Activated naive CD4-positive, alpha-beta T cell treated with anti-CD3 and anti-CD28 coated beads, Interleukin-2, amount 50 U/mL, for 24 hours (primary cell): ENCODE measurements around the gene FUNDC1.

Source experiments
- H3K27ac Mint-ChIP-seq: one replicate; pipeline ENCODE4 v1.8.0; 2021; ENCODE audit warnings: mild to moderate bottlenecking, mixed read lengths
- H3K27me3 Mint-ChIP-seq: one replicate; pipeline ENCODE4 v1.8.0; 2021; ENCODE audit warnings: mixed read lengths
- H3K36me3 Mint-ChIP-seq: one replicate; pipeline ENCODE4 v1.8.0; 2021; ENCODE audit warnings: mixed read lengths
- H3K4me1 Mint-ChIP-seq: one replicate; pipeline ENCODE4 v1.8.0; 2021; ENCODE audit warnings: mixed read lengths
- H3K4me3 Mint-ChIP-seq: one replicate; pipeline ENCODE4 v1.8.0; 2021; ENCODE audit warnings: mild to moderate bottlenecking, mixed read lengths
- H3K9me3 Mint-ChIP-seq: one replicate; pipeline ENCODE4 v1.8.0; 2021; ENCODE audit warnings: mixed read lengths

The FUNDC1 gene

DNA sequence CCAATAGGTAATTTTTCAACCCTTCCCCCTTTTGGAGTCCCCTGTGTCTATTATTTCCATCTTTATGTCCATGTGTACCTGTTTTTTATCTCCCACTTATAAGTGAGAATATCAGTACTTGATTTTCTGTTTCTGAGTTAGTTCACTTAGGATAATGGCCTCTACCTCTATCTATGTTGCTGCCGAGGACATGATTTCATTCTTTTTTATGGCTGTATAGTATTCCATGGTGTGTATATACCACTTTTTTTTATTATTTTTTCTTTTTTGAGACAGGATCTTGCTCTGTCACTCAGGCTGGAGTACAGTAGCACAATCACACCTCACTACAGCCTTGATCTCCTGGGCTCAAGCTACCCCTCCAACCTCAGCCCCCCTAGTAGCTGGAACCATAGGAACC is 47.6 kb downstream of the FUNDC1 start:
- Mint-ChIP-seq H3K4me3 (no peak overlapping the region), H3K27me3 (no peaks in the 10 kb centered on the region), H3K36me3 (no peaks in the 10 kb centered on the region), H3K27ac (no peak overlapping the region), H3K9me3 (no peaks in the 10 kb centered on the region), H3K4me1 (peaks cover 6% of the 10 kb centered on the region)

DNA sequence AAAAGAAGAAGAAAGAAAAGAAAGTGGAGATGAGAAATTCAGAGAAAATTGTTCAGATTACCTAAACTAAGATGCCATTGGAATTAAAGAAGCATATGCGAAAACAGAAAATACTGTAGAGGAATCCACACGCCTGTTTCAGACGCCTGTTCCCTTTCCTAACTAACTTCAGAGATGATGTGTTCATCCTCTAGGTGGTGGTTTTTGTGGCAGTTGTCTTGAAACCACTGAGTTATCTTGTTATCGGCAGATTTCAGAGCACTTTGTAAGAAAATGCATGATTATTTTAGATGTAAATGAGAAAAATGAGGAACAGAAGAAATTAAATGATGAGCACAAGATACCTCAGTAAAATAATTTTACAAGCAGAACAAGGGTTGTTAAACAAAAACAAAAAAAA is 48.3 kb downstream of the FUNDC1 start:
- no peaks in the 10 kb centered on the region for H3K27me3 Mint-ChIP-seq
- no peaks in the 10 kb centered on the region for H3K9me3 Mint-ChIP-seq
- H3K27ac Mint-ChIP-seq = no peak overlapping the region
- H3K4me1 Mint-ChIP-seq = peaks cover 6% of the 10 kb centered on the region
- no peak overlapping the region for H3K4me3 Mint-ChIP-seq
- H3K36me3 Mint-ChIP-seq = no peaks in the 10 kb centered on the region

- Mint-ChIP-seq H3K27me3 (no peaks in the 10 kb centered on the region), H3K36me3 (no peaks in the 10 kb centered on the region), H3K4me3 (no peak overlapping the region), H3K4me1 (peaks cover 6% of the 10 kb centered on the region), H3K9me3 (no peaks in the 10 kb centered on the region), H3K27ac (no peak overlapping the region)
Observed at GRCh38 chrX:44489515-44489914, 53.1 kb downstream of the FUNDC1 start.

DNA sequence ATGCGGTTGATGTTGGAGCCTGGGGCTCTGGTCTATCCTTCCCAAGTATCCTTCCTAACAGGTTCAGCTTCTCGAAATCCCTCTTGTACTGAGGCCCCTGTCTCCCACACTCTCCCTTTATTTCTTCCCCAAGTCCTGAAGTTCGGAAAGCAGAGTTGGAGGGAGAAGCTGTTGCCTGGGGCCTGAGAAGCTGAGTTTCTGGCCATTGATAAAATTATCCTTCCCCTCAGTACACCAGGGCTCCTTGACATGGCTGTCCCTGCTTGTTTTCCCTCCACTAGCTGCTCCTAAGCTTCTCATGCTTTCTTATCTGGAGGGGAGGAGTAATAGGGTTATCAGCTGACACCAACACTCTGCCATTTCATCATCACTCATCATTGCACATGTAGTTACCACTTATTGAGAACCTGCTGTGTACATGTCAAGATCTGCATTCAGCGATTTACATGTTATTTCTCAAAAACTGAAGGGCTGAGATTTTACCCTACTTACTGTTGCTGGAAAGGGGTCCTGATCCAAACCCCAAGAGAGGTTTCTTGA is 58.0 kb downstream of the FUNDC1 start:
- H3K9me3 Mint-ChIP-seq = no peaks in the 10 kb centered on the region
- no peaks in the 10 kb centered on the region for H3K27me3 Mint-ChIP-seq
- H3K4me1 Mint-ChIP-seq = no peaks in the 10 kb centered on the region
- H3K36me3 Mint-ChIP-seq = no peaks in the 10 kb centered on the region
- no peak overlapping the region for H3K4me3 Mint-ChIP-seq
- no peak overlapping the region for H3K27ac Mint-ChIP-seq

DNA sequence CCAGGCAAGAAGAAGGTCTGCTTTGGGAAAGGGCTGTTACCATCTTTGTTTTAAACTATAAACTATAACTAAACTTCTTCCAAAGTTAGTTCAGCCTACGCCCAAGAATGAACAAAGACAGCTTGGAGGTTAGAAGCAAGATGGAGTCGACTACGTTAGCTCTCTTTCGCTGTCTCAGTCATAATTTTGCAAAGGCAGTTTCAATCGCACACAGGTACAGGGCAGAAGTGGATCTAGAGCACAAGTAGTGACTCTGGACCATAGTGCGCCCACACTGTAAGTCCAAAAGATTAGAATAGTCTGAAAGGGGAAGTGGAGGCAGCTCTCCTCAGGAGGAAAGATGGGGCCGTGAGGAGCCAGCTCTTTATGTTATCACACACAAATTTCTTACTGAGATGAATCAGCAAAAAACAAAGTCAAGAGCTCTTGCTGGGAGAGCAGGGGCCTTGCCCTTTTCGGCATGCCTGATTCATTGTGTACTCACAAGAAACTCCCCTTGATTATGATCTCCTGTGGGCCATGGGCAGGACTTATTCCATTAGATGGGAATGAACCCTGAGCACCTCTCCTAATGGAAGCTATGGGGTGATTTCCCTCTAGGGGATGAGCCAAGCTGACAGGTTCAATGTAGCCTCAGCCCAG is 58.6 kb downstream of the FUNDC1 start:
- H3K4me3 Mint-ChIP-seq = no peak overlapping the region
- H3K9me3 Mint-ChIP-seq = no peaks in the 10 kb centered on the region
- no peaks in the 10 kb centered on the region for H3K36me3 Mint-ChIP-seq
- no peaks in the 10 kb centered on the region for H3K27me3 Mint-ChIP-seq
- no peaks in the 10 kb centered on the region for H3K4me1 Mint-ChIP-seq
- no peak overlapping the region for H3K27ac Mint-ChIP-seq

GRCh38 chrX:44482575-44482974 is 60.1 kb downstream of the FUNDC1 start:
- no peaks in the 10 kb centered on the region for H3K9me3 Mint-ChIP-seq
- no peaks in the 10 kb centered on the region for H3K36me3 Mint-ChIP-seq
- no peak overlapping the region for H3K4me3 Mint-ChIP-seq
- H3K4me1 Mint-ChIP-seq = no peaks in the 10 kb centered on the region
- H3K27me3 Mint-ChIP-seq = no peaks in the 10 kb centered on the region
- H3K27ac Mint-ChIP-seq = no peak overlapping the region

DNA sequence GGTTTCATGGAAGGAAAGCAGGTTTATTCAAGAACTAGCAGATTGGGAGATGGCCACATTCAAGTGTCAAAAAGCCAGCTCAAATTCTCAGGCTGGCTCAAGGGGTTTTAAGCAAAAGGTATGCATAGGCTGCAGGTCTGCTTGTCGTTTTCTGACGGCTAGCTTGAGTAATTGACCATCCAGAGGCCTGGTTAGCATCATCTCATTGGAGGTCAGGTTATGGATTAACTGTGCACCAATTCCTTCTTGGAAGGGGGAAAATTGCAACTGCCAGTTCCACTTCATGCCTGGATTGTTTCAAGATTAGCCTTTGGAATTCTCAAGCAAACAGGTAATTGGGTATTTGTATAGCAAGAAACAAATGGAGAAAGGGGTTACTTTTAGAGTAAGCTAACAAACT is 62.1 kb downstream of the FUNDC1 start:
- H3K9me3 Mint-ChIP-seq = no peaks in the 10 kb centered on the region
- no peaks in the 10 kb centered on the region for H3K36me3 Mint-ChIP-seq
- no peaks in the 10 kb centered on the region for H3K27me3 Mint-ChIP-seq
- H3K4me1 Mint-ChIP-seq = no peaks in the 10 kb centered on the region
- no peak overlapping the region for H3K27ac Mint-ChIP-seq
- H3K4me3 Mint-ChIP-seq = no peak overlapping the region

- H3K27me3 Mint-ChIP-seq = no peaks in the 10 kb centered on the region
- no peaks in the 10 kb centered on the region for H3K4me1 Mint-ChIP-seq
- H3K36me3 Mint-ChIP-seq = no peaks in the 10 kb centered on the region
- H3K4me3 Mint-ChIP-seq = no peak overlapping the region
- no peaks in the 10 kb centered on the region for H3K9me3 Mint-ChIP-seq
- H3K27ac Mint-ChIP-seq = no peak overlapping the region
Observed at GRCh38 chrX:44474410-44474809, 68.2 kb downstream of the FUNDC1 start.
